Kidney (tissue), 14 donors: ENCODE data around the gene DGKI. TPM values are rescaled to one million over a fixed set of nuclear protein-coding genes. Genes with fewer than 3 reads are reported as not detected.

Source experiments
- DNase-seq, 5 donors: peaks; one replicate each; pipeline ENCODE4 v3.0.0-alpha.2; 2013 to 2020
- FAIRE-seq: peaks from 2 replicates; lab custom pipeline; 2012; peaks lifted over from hg19 to GRCh38; lab: Jason Lieb, UNC
- H3K27ac ChIP-seq, 2 donors: one replicate each; pipeline ENCODE4 v1.7.0; 2013; ENCODE audit warnings: low read depth in 2 of 2, low read length in 2 of 2, inconsistent platforms in 1 of 2
- H3K27me3 ChIP-seq: one replicate; pipeline ENCODE4 v1.7.1; 2013; ENCODE audit warnings: low read length, inconsistent platforms; ENCODE audit not compliant: control insufficient read depth, insufficient read depth
- H3K36me3 ChIP-seq, 3 donors: one replicate each; pipeline versions ENCODE4 v1.7.0 to v1.7.1; 2013; ENCODE audit warnings: low read length in 3 of 3, control low read depth in 1 of 3, inconsistent platforms in 1 of 3; ENCODE audit not compliant: insufficient read depth in 3 of 3, control insufficient read depth in 2 of 3
- H3K4me1 ChIP-seq, 3 donors: one replicate each; pipeline versions ENCODE4 v1.7.0 to v1.7.1; 2013; ENCODE audit warnings: low read length in 3 of 3, inconsistent platforms in 1 of 3, low read depth in 1 of 3; ENCODE audit not compliant: control insufficient read depth in 2 of 3, insufficient read depth in 2 of 3
- H3K4me3 ChIP-seq, 3 donors: one replicate each; pipeline versions ENCODE4 v1.7.0 to v1.8.1; 2013; ENCODE audit warnings: low read length in 3 of 3, control low read depth in 1 of 3, inconsistent platforms in 1 of 3
- H3K9ac ChIP-seq, 3 donors: one replicate each; pipeline versions ENCODE4 v1.7.0 to v1.7.1; 2013; ENCODE audit warnings: low read length in 3 of 3, control low read depth in 1 of 3, inconsistent platforms in 1 of 3
- H3K9me3 ChIP-seq, 3 donors: one replicate each; pipeline versions ENCODE4 v1.7.0 to v1.7.1; 2013; ENCODE audit warnings: low read length in 3 of 3, control low read depth in 1 of 3, inconsistent platforms in 1 of 3; ENCODE audit not compliant: control insufficient read depth in 2 of 3, insufficient read depth in 1 of 3
- intact Hi-C: fragments of 100-400 bp; cut with DNase I; formaldehyde crosslinking; loops from one replicate; pipeline ENCODE4 v1.11.1; 2022
- polyA plus RNA-seq: library from polyadenylated mRNA; stranded (reverse); fragments of 350-450 nt; fragmentation: Illumina TruSeq; extraction: RNeasy Lipid Tissue Mini Kit (QIAGEN cat#74804); gene quantifications from one replicate; pipeline ENCODE4 v1.2.3, GENCODE V29; 2014; ENCODE audit warnings: low read depth, low replicate concordance; ENCODE audit not compliant: insufficient read depth
- total RNA-seq: library from RNA; stranded (reverse); fragmentation: NEBNext Ultra II Directional; extraction: Animal tissue kit (Norgen Biotek cat#: 25700); gene quantifications from one replicate; pipeline ENCODE4 v1.2.1, GENCODE V29; 2021
- TF ChIP-seq, protein P1 (sequence below): IDR thresholded peaks from 3 replicates; pipeline ENCODE4 v1.5.1; 2012; ENCODE audit warnings: mild to moderate bottlenecking, moderate library complexity, borderline replicate concordance; ENCODE audit not compliant: insufficient read depth; ENCODE audit errors: extremely low read depth
- donor health status: control.
- donor health status: control.
- donor health status: control.
- donor health status: control.
- donor health status: control.
- donor health status: DM: yes; HTN: yes; CAD: no.
- donor health status: Normal renal cell carcinoma (clear cell type).

Gene DGKI
- total and polyA plus RNA-seq, 2 donors from 2014 or later: 1.3 to 2.5 TPM

DNA sequence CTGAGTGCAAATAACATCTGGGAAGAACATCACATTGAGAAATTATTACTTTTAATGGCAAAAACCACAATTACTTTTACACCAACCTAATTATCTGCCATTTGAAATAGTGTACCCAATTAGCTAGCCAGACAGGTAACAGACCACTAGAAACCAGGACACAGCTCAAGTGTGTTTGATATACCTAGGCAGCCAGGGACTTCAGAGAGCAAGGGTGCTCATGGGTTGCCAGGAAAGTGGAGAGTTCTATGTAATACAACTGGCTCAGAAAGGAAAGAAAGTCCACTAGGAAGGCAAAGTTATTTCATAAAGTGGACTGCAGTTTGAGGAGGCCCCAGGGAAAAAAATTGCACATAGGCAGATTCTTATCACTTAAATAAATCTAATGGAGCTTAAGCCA lies 453.2 kb downstream of the DGKI start:
- H3K4me1 ChIP-seq: no peaks in the 10 kb centered on the region
- H3K36me3 ChIP-seq: no peaks in the 10 kb centered on the region
- no peak overlapping the region for H3K9ac ChIP-seq
- FAIRE-seq: no peak
- H3K27me3 ChIP-seq: no peaks in the 10 kb centered on the region
- intact Hi-C loops: no loop called here
- H3K27ac ChIP-seq: no peak overlapping the region
- no peak overlapping the region for H3K4me3 ChIP-seq
- TF ChIP-seq, protein P1, sequence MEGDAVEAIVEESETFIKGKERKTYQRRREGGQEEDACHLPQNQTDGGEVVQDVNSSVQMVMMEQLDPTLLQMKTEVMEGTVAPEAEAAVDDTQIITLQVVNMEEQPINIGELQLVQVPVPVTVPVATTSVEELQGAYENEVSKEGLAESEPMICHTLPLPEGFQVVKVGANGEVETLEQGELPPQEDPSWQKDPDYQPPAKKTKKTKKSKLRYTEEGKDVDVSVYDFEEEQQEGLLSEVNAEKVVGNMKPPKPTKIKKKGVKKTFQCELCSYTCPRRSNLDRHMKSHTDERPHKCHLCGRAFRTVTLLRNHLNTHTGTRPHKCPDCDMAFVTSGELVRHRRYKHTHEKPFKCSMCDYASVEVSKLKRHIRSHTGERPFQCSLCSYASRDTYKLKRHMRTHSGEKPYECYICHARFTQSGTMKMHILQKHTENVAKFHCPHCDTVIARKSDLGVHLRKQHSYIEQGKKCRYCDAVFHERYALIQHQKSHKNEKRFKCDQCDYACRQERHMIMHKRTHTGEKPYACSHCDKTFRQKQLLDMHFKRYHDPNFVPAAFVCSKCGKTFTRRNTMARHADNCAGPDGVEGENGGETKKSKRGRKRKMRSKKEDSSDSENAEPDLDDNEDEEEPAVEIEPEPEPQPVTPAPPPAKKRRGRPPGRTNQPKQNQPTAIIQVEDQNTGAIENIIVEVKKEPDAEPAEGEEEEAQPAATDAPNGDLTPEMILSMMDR: no peak
- no peaks in the 10 kb centered on the region for H3K9me3 ChIP-seq
- DNase-seq: no peak

DNA sequence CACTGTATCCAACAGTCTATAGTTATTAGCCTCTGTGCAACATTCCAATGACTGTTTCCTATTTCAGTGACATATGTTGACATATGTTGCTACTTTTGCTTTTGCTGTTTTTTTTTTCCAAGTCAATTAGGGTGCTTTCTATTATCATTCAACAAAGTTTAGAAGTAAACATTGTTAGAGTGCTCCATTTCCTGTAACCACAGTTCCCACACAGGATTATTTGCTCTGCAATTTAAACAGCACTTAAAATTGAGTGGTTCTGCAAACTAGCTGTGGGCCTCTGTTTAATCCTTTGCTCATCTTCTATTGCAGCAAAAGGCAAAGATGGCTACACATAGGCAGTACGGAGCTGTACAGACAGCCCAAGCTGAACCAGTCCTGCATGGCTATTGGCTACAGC lies 456.7 kb downstream of the DGKI start:
- TF ChIP-seq, protein P1: no peak
- Histone ChIP-seq H3K27me3 (no peaks in the 10 kb centered on the region), H3K27ac (no peak overlapping the region), H3K4me1 (no peaks in the 10 kb centered on the region), H3K9ac (no peak overlapping the region), H3K9me3 (no peaks in the 10 kb centered on the region), H3K36me3 (no peaks in the 10 kb centered on the region), H3K4me3 (no peak overlapping the region)
- intact Hi-C loops: no loop called here
- DNase-seq (no peak), FAIRE-seq (no peak)

DNA sequence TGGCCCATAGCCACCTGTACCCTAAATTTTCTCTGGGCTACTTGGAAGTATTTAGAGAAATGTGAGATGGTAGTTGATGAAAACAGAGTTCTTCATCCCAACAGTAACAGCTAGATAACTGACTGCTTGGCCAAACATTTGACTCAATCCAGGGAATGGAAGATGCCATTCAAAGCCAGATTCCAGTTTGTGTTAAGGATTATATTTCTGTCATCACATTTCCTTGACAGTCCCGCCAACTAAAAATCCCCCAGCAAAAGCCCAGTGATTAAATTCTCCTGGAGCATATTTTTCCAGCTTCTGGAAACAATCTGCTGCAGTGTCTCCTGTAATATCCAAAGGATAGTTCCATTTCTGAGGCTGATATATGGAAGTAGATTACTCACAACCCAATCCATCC lies 457.9 kb downstream of the DGKI start:
- H3K36me3 ChIP-seq: no peaks in the 10 kb centered on the region
- no peak overlapping the region for H3K4me3 ChIP-seq
- no peaks in the 10 kb centered on the region for H3K9me3 ChIP-seq
- TF ChIP-seq, protein P1: no peak
- no peak overlapping the region for H3K9ac ChIP-seq
- FAIRE-seq (no peak), DNase-seq (no peak)
- no peaks in the 10 kb centered on the region for H3K4me1 ChIP-seq
- intact Hi-C loops: no loop called here
- no peaks in the 10 kb centered on the region for H3K27me3 ChIP-seq
- no peak overlapping the region for H3K27ac ChIP-seq

DNA sequence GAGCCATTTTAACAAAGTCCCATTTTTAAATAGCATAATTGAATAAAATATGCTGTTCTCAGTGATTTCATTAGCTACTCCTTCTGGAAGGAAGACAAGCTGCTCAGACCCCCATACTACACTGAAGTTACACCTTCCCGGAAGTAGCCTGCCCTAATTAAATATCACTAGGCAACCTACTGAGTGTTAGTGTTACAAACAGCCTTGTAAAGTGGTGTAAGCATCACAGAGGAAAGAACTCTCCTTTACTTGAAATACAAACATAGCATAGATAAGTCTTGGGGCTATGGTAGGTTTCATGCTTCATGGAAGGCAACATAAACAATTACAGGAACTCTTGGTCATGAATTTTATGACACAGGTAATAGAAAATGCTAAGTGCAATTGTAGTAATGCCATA lies 459.8 kb downstream of the DGKI start:
- TF ChIP-seq, protein P1: no peak
- no peaks in the 10 kb centered on the region for H3K27me3 ChIP-seq
- DNase-seq (peak in 1 of 5 donors; percentile 10), FAIRE-seq (no peak)
- no peak overlapping the region for H3K27ac ChIP-seq
- H3K9ac ChIP-seq: no peak overlapping the region
- intact Hi-C loops: no loop called here
- no peaks in the 10 kb centered on the region for H3K9me3 ChIP-seq
- no peaks in the 10 kb centered on the region for H3K36me3 ChIP-seq
- no peaks in the 10 kb centered on the region for H3K4me1 ChIP-seq
- H3K4me3 ChIP-seq: no peak overlapping the region
